COR-L47 (cell line): ENCODE results near the gene BAHCC1.
A peak's percentile ranks its signal among the peaks of the same experiment; 100 is the strongest.

ENCODE experiments used
- DNase-seq: peaks from one replicate; lab custom pipeline; 2025; lab: John Stamatoyannopoulos, UW

Gene BAHCC1

GRCh38 chr17:81443269-81443668, 48.0 kb downstream of the BAHCC1 start:
- DNase-seq, result no peak

- no peak for DNase-seq
Observed at GRCh38 chr17:81444610-81445339, 49.5 kb downstream of the BAHCC1 start.

GRCh38 chr17:81445642-81446503, 50.6 kb downstream of the BAHCC1 start:
- no peak for DNase-seq

GRCh38 chr17:81447331-81447933, 52.2 kb downstream of the BAHCC1 start:
- no peak for DNase-seq

GRCh38 chr17:81448442-81448841, 53.2 kb downstream of the BAHCC1 start:
- DNase-seq, result no peak

- DNase-seq, result no peak
Observed at GRCh38 chr17:81448950-81449349, 53.7 kb downstream of the BAHCC1 start.

GRCh38 chr17:81449351-81449750, 54.1 kb downstream of the BAHCC1 start:
- DNase-seq, result no peak

GRCh38 chr17:81451823-81452222, 56.6 kb downstream of the BAHCC1 start:
- no peak for DNase-seq

- DNase-seq, result no peak
Observed at GRCh38 chr17:81452551-81452950, 57.3 kb downstream of the BAHCC1 start.

- DNase-seq, result peak; percentile 94
Observed at GRCh38 chr17:81453076-81453475, 57.8 kb downstream of the BAHCC1 start.

GRCh38 chr17:81453712-81454111, 58.5 kb downstream of the BAHCC1 start:
- no peak for DNase-seq

GRCh38 chr17:81454473-81454872, 59.2 kb downstream of the BAHCC1 start:
- no peak for DNase-seq

- no peak for DNase-seq
Observed at GRCh38 chr17:81455387-81455786, 60.1 kb downstream of the BAHCC1 start.

GRCh38 chr17:81456091-81456490, 60.8 kb downstream of the BAHCC1 start:
- no peak for DNase-seq

GRCh38 chr17:81456798-81457197, 61.5 kb downstream of the BAHCC1 start:
- no peak for DNase-seq

GRCh38 chr17:81457401-81457800, 62.1 kb downstream of the BAHCC1 start:
- no peak for DNase-seq

- DNase-seq, result no peak
Observed at GRCh38 chr17:81457917-81458555, 62.8 kb downstream of the BAHCC1 start.

GRCh38 chr17:81458628-81459027, 63.4 kb downstream of the BAHCC1 start:
- DNase-seq, result no peak

GRCh38 chr17:81459224-81459623, 64.0 kb downstream of the BAHCC1 start:
- DNase-seq, result no peak

- DNase-seq, result no peak
Observed at GRCh38 chr17:81459864-81460263, 64.6 kb downstream of the BAHCC1 start.

- no peak for DNase-seq
Observed at GRCh38 chr17:81460856-81461460, 65.7 kb downstream of the BAHCC1 start.
